ENCODE measurements around the gene PRTG.
"Not testable (repeated sequence)": the region's sequence is repeated elsewhere in the genome, so short reads cannot be mapped to it uniquely, and the experiment has no call there.

The PRTG gene

DNA sequence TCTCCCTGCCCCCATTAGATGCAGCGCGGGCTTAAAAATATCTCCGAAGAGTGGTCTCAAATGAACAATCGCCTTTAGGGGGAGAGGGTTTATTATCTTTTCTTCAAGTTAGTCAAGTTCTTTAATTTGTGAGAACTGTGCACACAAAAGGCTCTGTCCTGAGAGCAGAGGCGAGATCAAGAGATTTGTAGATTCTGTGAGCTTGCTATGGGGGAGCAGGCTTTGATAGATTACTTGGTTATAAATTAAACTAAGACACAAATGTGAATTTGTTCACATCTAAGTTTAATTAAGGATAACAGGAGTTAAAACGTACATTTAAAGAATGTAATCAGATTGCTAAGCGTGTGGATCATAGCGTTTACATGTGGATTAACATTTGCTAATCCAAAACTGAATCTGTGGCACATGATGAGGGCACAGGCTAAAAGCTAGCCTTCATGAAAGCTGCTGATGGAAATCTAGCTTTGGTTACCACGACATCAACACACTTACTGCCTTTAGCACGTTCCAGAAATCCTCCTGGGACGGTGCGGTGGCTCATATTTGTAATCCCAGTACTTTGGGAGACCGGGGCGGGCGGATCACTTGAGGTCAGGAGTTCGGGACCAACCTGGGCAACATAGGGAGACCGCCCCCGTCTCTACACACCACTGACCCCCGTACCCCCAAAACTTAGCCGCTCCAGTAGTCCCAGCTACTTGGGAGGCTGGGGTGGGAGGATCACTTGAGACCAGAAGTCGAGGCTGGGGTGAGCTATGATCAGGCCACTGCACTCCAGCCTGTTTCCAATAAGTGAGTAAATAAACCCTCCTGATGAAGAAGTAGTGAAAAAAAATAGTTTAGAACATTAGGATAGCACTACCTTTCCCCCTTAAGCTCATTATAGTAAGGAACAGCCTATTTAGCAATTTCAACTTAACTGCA lies 1.0 kb upstream of the PRTG start:
- no peak for DNase-seq

DNA sequence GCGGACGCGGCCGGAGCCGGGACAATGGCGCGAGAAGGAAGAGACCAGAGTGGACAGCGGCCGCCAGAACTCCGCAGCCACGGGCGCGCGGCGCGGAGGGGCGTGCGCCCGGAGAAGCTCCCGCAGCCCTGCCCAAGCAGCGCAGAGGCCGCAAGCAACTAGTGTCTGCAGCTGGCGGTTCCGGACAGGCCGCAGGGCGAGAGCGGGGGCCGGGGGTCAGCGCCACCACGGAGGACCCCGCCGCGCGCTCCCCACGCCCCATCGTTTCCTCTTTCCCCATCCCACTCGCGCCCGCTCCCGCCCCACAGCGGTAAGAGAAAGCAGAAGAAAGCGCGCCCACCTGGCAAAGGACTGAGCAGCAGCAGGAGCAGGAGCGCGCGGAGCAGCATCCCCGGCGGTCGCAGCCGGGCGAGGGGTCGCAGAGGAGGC lies 440 bp downstream of the PRTG start:
- DNase-seq: peak in 1 of 2 experiments; percentile 51

DNA sequence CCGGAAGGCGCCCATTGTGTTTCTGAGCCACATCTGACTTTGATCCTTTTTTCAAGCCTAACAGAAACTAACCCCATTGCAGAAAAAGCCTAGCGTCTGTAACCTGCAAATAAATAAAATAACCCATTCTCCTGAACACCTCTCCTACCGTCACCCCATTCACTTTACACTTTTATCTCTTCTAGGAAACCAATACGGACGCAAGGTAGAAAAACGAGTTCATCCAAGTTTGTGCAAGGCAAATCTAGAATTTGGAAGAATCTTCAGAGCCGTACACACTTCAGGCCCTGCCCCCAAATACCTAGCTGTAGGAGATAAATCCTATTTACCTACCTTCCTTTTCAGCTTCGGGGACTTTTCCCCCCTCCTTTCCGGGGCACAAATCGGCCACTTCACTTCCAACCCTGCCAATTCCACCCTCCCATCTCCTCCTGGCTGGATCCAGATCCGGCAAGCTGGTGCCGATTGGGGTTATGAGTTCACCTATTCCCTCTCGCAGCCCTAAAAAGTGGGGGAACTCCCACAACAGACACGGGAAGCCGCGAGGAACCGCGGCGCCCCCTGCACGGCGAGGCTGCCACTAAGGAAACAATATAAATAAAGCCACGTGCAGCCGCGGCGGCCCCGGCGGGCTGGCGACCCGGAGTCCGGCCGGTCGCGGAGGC lies 987 bp downstream of the PRTG start:
- no peak for DNase-seq

DNA sequence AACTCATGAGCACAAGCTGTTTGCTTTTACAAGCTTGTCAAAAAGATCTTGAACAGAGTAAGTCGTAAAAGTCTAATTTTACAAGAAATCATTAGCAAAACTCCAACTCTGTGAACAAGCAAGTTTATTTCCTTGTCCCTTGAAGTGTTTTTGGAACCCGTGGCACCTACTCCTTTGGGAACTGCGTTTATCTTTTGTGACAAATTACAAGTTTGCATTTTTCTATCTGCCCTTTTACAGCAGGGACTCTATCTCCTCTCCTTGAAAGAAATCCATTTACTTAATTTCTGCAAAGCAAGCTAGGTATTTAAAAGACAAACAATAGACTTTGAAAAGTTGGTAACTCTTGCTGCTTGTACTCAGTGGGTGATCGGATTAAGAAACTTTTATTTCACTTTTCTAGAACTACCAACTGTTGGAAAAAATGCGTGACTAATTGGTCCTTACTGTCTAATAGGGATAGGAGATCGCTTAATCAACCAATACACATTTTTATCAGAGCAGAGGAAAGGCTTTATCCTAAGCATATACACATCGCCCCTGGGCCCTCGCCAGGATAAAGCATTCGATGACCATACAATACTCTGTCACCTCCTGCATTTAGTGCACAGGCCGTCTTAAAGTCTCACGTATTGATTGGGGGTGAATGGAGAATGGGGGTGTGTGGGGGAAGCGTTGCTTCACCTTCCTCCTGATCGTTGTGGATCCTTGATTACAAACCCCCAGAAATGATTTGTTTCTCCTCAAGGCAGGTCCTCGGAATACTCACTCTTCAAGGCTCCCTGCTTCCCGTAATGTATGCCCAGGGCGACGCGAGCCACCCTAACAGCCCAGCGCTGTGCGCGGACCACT lies 1.7 kb downstream of the PRTG start:
- no peak for DNase-seq

- DNase-seq: no peak
These were observed 2.5 kb downstream of the PRTG start for GRCh38 chr15:55740359-55740878.

DNA sequence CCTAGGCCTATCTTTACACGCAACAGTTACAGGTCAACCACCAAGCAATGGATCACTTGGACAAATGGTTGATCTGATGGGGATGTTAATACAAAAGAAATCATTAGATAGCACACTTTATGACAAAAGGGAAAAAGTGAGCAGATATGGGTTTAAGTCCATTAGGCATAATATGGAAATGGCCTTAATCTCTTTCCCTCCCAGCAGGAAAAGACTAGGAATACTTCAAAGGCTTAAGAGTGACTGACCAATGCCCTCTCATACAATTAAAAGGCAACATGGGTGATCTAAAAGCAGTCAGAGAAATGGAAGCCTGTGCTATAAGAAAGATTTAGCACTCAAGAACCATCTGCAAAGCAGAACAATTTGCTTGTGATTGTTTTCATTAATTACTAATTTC lies 3.3 kb downstream of the PRTG start:
- no peak for DNase-seq

GRCh38 chr15:55738715-55739114 lies 4.2 kb downstream of the PRTG start:
- DNase-seq: no peak

GRCh38 chr15:55737373-55737772 lies 5.6 kb downstream of the PRTG start:
- no peak for DNase-seq

DNA sequence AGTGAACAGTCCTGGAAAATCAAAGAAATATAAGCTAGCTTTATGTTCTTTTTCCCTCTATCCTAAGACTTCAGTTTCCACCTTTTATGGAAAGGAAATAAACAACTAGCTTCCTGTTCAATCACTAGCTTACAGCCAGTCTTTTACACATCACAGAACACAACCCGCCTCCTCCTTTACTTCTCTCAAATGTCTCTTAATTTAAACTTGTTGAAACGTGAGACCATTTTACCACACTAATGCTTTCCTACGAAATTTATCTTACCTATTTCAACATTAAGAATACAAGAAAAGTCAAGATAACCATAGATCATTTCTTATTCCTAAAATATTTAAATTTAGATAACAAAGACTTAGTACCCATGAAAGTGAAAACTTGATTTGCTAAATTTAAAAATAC lies 6.2 kb downstream of the PRTG start:
- no peak for DNase-seq

DNA sequence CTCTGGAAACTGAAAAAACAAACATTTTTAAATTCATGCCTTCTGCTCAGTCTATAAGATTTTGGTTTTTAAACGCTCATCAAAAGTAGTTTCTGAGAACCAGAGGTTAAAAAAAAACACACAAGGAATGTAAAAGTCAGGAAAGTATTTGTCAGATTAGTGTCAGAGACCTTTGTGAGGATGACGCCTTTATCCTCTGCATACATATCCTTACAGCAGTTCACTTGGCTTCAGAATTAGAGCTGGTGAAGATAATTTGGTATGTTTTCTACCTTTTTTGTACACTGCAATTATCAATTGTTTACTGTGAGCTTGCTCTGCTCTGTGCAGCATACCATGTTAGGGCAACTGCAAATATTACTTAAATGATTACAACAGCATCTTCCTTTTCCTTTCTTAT lies 8.3 kb downstream of the PRTG start:
- DNase-seq: no peak

DNA sequence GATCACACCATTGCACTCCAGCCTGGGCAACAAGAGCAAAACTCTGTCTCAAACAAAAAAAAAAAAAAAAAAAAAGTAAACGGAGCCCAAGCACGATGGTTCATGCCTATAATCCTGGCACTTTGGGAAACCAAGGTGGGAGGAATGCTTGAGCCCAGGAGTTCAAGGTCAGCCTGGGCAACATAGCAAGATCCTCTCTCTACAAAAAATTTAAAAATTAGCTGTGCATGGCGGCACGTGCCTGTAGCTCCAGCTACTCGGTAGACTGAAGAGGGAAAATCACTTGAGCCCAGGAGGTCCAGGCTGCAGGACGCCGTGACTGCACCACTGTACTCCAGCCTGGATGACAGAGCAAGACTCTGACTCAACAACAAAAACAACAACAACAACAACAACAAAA lies 9.5 kb downstream of the PRTG start:
- not testable (repeated sequence) for DNase-seq

- DNase-seq: no peak
These were observed 21.3 kb downstream of the PRTG start for GRCh38 chr15:55721554-55722185.

DNA sequence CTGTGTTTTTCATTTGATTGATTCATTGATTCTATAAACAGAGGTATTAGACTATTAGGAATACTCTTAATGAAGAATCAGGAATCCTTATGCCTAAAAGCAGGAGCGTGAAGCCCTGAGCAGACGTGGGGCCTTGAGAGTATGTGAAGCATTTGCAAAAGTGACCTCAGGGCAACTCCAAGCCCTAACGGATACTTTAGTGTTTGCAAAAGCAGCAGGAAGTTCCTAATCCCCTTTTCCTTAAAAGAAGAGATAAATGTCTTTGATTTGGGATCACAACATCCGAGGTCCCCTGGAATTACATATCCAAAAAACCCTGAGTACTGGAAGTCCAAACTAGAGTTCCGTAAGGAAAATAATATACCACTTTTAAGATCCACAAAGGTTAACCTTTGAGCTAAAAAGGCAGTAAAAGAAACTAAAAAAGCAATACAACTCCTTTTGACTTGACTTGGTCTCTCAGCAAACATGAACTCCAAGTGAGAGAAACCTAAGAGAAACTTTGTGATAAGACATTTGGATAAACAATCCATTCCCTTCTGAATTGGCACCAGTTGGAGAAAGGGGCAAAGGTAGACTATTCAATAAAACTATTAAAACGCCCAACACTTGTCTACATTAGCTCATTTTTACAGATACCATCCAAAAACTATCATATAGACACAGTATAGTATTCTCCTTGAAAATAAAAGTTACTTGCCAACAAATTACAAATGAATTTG lies 27.4 kb downstream of the PRTG start:
- no peak for DNase-seq

DNA sequence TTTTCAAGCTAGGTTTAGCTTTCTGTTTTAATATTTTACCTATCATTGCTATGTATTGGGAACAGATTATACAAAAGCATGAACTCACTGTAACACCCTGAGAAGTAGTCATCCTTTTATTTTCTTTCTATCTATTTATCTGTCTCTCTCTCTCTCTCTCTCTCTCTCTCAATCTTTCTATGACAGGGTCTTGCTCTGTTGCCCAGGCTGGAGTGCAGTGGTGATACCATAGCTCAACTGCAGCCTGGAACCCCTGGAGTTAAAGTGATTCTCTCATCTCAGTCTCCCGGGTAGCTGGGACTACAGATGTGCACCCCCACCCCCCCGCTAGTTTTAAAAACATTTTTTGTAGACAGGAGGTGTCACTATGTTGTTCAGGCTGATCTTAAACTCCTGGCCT lies 28.9 kb downstream of the PRTG start:
- DNase-seq: no peak

GRCh38 chr15:55712363-55712762 lies 30.6 kb downstream of the PRTG start:
- no peak for DNase-seq

GRCh38 chr15:55710286-55710685 lies 32.7 kb downstream of the PRTG start:
- no peak for DNase-seq

GRCh38 chr15:55709458-55709857 lies 33.5 kb downstream of the PRTG start:
- DNase-seq: no peak

- DNase-seq: no peak
These were observed 34.2 kb downstream of the PRTG start for GRCh38 chr15:55708720-55709119.

DNA sequence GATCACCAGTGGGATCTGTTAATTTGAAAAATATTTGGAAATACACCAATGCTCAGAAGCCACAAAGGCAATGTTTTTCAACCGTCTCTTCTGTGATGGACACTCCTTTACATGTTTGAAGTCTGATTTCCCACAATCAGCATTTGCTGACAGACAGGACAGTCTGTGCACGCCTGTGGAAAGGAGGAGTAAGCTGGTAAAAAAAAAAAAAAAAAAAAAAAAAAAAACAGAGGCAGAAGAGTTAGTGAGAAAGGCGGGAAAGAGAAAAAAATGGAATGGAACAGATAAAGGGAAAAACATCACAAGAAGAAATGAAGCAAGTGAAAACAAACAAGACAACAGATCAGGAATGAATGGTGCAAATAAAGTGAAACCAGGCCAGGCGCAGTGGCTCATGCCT lies 35.0 kb downstream of the PRTG start:
- DNase-seq: no peak

GRCh38 chr15:55707518-55707917 lies 35.4 kb downstream of the PRTG start:
- DNase-seq: no peak

- no peak for DNase-seq
These were observed 39.1 kb downstream of the PRTG start for GRCh38 chr15:55703873-55704301.

GRCh38 chr15:55700876-55701275 lies 42.1 kb downstream of the PRTG start:
- DNase-seq: no peak
